ENCODE results near the gene DEXI. TPM values are rescaled to one million over a fixed set of nuclear protein-coding genes. Genes with fewer than 3 reads are reported as not detected.

Gene DEXI
- polyA plus RNA-seq, 3 donors = 4.9 to 10.8 (median 6.8) TPM

DNA sequence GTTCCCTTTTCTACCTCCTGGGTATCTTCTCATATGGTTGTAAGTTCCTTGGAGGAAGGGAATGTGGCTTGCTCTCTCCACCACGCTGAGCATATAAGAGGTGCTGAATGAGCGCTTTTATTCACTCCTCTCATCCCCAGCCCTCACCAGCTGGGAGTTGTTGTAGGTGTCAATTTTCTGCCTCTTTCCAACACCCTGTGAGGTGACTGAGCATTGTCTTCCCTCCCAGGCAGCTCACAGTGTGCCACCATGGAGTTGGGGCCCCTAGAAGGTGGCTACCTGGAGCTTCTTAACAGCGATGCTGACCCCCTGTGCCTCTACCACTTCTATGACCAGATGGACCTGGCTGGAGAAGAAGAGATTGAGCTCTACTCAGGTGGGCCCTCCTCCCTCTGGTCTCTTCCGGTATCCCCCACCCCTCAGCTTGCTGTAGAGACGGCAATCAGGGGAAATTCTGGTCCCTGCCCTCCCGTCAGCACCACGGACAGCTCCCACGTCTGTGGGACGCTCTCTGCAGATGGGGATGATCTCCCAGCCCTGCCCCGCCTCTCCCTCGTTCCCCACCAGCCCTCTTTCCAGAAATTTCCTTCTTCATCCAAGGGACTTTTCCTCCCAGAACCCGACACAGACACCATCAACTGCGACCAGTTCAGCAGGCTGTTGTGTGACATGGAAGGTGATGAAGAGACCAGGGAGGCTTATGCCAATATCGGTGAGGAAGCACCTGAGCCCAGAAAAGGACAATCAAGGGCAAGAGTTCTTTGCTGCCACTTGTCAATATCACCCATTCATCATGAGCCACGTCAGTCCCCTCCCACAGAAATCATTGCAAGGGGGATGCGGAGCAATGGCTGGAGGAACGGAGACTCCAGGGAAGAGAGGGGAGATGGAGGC is 47.0 kb downstream of the DEXI start:
- peak overlapping the region; percentile 50 for H3K4me2 ChIP-seq (replicated peaks; ENCODE audit: extremely low read depth, low read length, poor library complexity, severe bottlenecking)
- H3K9me3 ChIP-seq (replicated peaks in 1 of 2; ENCODE audit: control insufficient read depth in 1 of 2, insufficient read depth in 1 of 2, low read length in 2 of 2) = no peaks in the 10 kb centered on the region
- TF ChIP-seq, protein P1, sequence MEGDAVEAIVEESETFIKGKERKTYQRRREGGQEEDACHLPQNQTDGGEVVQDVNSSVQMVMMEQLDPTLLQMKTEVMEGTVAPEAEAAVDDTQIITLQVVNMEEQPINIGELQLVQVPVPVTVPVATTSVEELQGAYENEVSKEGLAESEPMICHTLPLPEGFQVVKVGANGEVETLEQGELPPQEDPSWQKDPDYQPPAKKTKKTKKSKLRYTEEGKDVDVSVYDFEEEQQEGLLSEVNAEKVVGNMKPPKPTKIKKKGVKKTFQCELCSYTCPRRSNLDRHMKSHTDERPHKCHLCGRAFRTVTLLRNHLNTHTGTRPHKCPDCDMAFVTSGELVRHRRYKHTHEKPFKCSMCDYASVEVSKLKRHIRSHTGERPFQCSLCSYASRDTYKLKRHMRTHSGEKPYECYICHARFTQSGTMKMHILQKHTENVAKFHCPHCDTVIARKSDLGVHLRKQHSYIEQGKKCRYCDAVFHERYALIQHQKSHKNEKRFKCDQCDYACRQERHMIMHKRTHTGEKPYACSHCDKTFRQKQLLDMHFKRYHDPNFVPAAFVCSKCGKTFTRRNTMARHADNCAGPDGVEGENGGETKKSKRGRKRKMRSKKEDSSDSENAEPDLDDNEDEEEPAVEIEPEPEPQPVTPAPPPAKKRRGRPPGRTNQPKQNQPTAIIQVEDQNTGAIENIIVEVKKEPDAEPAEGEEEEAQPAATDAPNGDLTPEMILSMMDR (IDR thresholded peaks at IDR 0.05) = no peak
- no peaks in the 10 kb centered on the region for H3K27me3 ChIP-seq (ENCODE audit: control insufficient read depth in 2 of 2, insufficient read depth in 2 of 2, low read length in 2 of 2)
- peaks cover 73 to 77% of the 10 kb centered on the region in 2 donors for H3K4me1 ChIP-seq (ENCODE audit: control insufficient read depth in 1 of 2, insufficient read depth in 2 of 2, low read length in 2 of 2)
- Mint-ChIP-seq H3K4me3 (no peak overlapping the region), H3K36me3 (peaks cover 64 to 77% of the 10 kb centered on the region in 2 donors), H3K27me3 (ENCODE audit: low read depth in 3 of 3) (peaks cover 0 to 3% (median 0%) of the 10 kb centered on the region in 3 donors), H3K27ac (peak overlapping the region; percentile 68 to 94 (median 89)), H3K9me3 (peaks cover 0 to 4% (median 0%) of the 10 kb centered on the region in 7 donors), H3K4me1 (peaks cover 74% of the 10 kb centered on the region)
- WGBS (ENCODE audit: insufficient coverage) = 59% methylated on average over 6 of the region's 17 CpGs
- intact Hi-C loops (cut with micrococcal nuclease) = loop anchor here (2.0 to 10.0 kb wide), 3 partner anchors 16 to 150 kb away; partner anchors contain the start of gene NUBP1 (in 1 of the 2)
- peaks cover 78% of the 10 kb centered on the region for H3K79me2 ChIP-seq (ENCODE audit: insufficient read depth, low read length)
- peaks cover 49 to 64% of the 10 kb centered on the region in 2 donors for H3K36me3 ChIP-seq (replicated peaks in 1 of 2; ENCODE audit: control insufficient read depth in 1 of 2, insufficient read depth in 2 of 2, low read length in 2 of 2)
- H3K27ac ChIP-seq (ENCODE audit: low read depth in 1 of 2, low read length in 2 of 2) = peak overlapping the region; percentile 34 to 77
- H4K20me1 ChIP-seq (ENCODE audit: insufficient read depth, low read length) = peaks cover 78% of the 10 kb centered on the region
- peak overlapping the region in 1 of 3 experiments; percentile 55 for H3K4me3 ChIP-seq (replicated peaks in 1 of 3; ENCODE audit: low read depth in 2 of 3, low read length in 3 of 3)
- no peak overlapping the region for H2AFZ ChIP-seq (ENCODE audit: insufficient read depth, low read depth, low read length, poor library complexity, severe bottlenecking)
- DNase-seq = no peak
- no peak overlapping the region for H3K9ac ChIP-seq (ENCODE audit: insufficient read depth, low read length, poor library complexity, severe bottlenecking)

DNA sequence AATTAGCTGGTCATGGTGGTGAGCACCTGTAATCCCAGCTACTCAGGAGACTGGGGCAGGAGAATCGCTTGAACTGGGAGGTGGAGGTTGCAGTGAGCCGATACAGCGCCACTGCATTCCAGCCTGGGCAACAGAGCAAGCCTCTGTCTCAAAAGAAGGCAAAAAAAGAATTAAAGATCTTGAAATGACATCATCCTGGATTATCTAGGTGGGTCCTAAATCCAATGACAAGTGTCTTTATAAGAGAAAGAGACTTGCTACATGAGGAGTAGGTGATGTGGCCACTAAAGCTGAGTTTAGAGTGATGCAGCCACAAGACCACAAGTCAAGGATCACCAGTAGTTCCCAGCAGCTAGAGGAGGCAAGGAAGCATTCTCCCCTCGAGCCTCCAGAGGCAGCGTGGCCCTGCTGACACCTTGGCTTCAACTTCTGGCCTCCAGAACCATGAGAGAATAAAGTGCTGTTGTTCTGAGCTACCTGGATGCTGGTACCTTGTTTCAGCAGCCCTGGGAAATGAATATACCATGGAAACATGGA is 49.4 kb downstream of the DEXI start:
- H3K9me3 Mint-ChIP-seq = peaks cover 0 to 4% (median 0%) of the 10 kb centered on the region in 7 donors
- no peak overlapping the region for H3K4me3 Mint-ChIP-seq
- peaks cover 96% of the 10 kb centered on the region for H3K4me1 Mint-ChIP-seq

More for the DNA sequence above, 49.4 kb downstream of the DEXI start:
- H2AFZ ChIP-seq (ENCODE audit: insufficient read depth, low read depth, low read length, poor library complexity, severe bottlenecking) = no peak overlapping the region
- H3K27me3 ChIP-seq (ENCODE audit: control insufficient read depth in 2 of 2, insufficient read depth in 2 of 2, low read length in 2 of 2) = no peaks in the 10 kb centered on the region
- H3K9ac ChIP-seq (ENCODE audit: insufficient read depth, low read length, poor library complexity, severe bottlenecking) = no peak overlapping the region
- H3K27me3 Mint-ChIP-seq (ENCODE audit: low read depth in 3 of 3) = peaks cover 0 to 2% (median 0%) of the 10 kb centered on the region in 3 donors
- TF ChIP-seq, protein P1 (IDR thresholded peaks at IDR 0.05) = no peak
- H3K27ac ChIP-seq (ENCODE audit: low read depth in 1 of 2, low read length in 2 of 2) = peak overlapping the region in 1 of 2 donors; percentile 36
- H3K4me3 ChIP-seq (replicated peaks in 1 of 3; ENCODE audit: low read depth in 2 of 3, low read length in 3 of 3) = no peak overlapping the region
- H4K20me1 ChIP-seq (ENCODE audit: insufficient read depth, low read length) = peaks cover 80% of the 10 kb centered on the region
- H3K4me1 ChIP-seq (ENCODE audit: control insufficient read depth in 1 of 2, insufficient read depth in 2 of 2, low read length in 2 of 2) = peaks cover 96 to 99% of the 10 kb centered on the region in 2 donors
- no peak overlapping the region for H3K4me2 ChIP-seq (replicated peaks; ENCODE audit: extremely low read depth, low read length, poor library complexity, severe bottlenecking)
- peaks cover 27 to 40% of the 10 kb centered on the region in 2 donors for H3K36me3 ChIP-seq (replicated peaks in 1 of 2; ENCODE audit: control insufficient read depth in 1 of 2, insufficient read depth in 2 of 2, low read length in 2 of 2)
- intact Hi-C loops (cut with micrococcal nuclease) = loop anchor here in 1 of 2 donors (10.0 kb wide), 1 partner anchor 148 kb away; the partner anchor contains the start of gene NUBP1
- H3K27ac Mint-ChIP-seq = peak overlapping the region in 5 of 7 donors; percentile 40 to 92 (median 90)
- H3K9me3 ChIP-seq (replicated peaks in 1 of 2; ENCODE audit: control insufficient read depth in 1 of 2, insufficient read depth in 1 of 2, low read length in 2 of 2) = no peaks in the 10 kb centered on the region
- DNase-seq = no peak
- WGBS (ENCODE audit: insufficient coverage) = 83% methylated on average over 5 of the region's 5 CpGs
- H3K79me2 ChIP-seq (ENCODE audit: insufficient read depth, low read length) = peaks cover 84% of the 10 kb centered on the region
- peaks cover 55 to 62% of the 10 kb centered on the region in 2 donors for H3K36me3 Mint-ChIP-seq

Data from CD14-positive monocyte (primary cell).